Ecto neural progenitor cell (in vitro differentiated cells): ENCODE data around the gene SMARCB1.
A peak's percentile ranks its signal among the peaks of the same experiment; 100 is the strongest.
"Not testable (repeated sequence)": the region's sequence is repeated elsewhere in the genome, so short reads cannot be mapped to it uniquely, and the experiment has no call there.

Experiments used
- DNase-seq: peaks from one replicate; pipeline ENCODE4 v3.0.0-alpha.2; 2018; ENCODE audit warnings: low spot score

Gene SMARCB1

DNA sequence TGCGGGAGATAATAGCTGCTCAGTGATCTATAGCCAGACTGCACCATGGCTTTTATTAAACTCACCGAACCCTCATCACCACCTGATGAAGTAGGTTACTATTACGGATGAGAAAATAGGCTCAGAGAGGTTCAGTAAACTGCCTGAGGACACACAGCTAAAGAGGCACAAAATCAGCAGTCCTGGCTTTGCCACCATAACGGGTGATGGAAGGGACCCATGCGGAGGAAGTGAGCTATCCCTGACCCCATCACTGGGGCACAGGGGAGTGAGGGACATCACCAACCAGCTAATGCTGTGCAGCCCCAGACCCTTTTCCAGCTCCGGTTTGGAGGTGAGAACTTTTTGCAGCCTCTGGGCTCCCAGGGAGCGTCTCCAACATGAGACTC is 59.3 kb downstream of the SMARCB1 start:
- no peak for DNase-seq

DNA sequence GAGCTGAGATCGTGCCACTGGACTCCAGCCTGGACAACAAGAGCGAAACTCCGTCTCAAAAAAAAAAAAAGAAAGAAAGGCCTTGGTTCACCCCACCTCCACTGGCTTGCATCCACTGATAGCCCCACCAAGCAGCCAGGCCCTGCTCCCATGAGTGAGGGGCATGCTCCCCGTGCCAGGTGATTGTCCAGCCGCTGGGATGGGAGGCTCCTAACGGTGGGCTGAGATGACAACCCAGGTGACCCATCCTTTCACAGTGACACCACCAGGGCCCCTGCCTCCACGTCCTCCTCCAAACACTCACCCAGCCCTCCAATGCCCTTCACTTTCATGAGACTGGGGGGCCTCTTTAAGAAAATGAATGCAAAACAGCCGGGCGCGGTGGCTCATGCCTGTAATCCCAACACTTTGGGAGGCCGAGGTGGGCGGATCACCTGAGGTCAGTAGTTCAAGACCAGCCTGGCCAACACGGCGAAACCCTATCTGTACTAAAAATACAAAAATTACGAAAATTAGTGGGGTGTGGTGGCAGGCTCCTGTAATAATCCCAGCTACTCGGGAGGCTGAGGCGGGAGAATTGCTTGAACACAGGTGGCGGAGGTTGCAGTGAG is 60.6 kb downstream of the SMARCB1 start:
- no peak for DNase-seq

DNA sequence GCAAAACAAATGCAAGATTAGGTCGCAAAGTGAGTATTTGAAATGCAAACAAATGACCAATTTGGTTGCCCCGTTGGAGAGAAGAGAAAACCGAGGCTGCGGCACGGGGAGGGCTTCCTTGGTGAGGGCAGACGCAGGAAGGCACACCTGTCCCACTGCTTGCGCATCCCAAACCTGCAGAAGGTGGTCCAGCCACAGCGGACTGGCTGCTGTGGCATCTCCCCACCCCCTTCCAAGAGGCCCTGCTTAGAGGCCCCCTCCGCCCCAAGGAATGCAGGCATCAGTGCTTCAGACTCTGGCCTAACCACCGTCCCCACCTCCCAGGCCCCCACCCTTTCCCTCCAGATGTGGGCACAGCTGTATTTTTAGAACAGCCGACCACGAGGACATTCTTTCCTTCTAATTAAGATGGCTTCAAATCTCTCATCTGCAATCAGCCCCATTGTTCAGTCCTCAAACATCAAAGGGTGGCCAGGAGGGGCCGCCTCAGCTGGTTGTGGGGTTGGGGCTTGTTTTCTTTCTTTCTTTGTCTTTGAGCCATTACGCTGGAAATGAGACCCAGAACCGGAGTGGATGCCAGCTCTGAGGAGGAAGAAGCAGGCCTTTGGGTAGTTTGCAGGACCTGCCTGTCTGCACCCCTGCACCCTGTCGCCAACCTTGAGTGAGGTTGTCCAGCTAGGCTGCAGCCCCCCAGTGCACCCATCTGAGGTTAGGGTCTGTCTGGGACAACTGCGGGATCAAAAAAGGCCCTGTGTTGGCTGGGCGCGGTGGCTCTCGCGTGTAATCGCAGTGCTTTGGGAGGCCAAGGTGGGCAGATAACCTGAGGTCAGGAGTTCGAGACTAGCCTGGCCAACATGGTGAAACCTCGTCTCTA is 61.5 kb downstream of the SMARCB1 start:
- DNase-seq: no peak

DNA sequence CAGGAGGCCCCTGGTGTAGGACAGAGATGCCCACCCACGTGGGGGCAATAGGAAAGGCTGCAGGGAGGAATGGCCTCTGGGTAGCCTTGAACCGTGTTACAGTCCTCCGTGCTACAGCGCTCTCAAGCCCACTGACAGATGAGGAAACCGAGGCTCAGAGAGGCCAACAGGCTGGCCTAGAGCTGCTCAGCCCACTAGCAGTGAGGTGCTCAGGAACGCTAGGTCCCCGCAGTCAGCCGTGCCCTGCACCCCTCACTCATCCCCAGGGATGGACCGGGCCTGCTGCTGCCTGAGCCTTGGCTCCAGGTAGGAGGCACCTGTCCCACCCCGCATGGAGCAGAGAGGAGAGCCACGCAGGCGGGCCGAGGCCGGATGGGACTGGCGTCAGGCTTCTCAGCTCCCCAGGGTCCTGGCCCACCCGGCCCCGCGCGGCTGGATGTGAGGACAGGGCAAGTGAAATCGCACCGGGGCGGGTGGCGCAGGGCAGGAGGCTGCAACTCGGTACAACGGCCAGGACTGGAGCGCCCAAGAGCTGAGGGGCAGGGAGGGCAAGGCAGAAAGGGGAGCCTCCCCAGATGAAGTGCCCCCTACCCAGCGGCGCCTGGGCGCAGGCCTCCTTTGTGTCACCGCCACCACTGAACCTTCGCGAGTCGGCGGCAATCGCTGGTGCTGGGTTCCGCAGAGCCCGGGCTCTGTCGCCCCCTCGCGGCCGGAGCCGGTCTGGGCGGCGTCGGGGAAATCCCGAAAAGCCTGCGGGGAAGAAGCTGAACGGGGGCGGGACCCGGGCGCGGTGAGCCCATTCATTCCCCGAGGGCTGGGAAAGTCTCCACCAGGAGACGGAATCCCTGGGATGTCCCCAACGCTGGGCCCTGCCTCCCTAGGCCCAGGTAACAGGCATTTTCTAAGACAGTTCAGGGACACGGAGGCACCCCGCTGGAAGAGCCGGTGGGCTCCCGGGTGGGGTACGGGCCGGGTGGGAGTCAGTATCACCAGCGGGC is 62.5 kb downstream of the SMARCB1 start:
- DNase-seq: peak; percentile 96

DNA sequence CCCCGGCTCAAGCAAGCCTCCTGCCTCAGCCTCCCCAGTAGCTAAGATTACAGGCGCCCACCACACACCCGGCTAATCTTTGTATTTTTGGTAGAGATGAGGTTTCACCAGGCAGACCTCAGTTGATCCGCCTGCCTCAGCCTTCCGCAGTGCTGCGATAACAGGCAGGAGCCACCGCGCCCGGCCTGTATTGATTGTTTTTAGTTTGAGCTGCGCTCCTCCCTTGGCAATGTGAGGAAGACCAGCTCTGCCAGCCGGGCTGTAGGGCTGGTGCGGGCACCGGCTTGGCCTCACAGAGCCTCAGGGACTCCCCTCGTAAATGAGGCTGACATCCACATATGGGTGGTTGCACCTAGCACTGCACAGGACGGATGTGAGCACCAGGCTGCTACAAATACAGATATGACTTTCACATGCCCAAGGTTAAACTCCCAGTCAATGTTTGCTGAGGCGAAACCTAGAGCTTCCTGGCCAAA is 63.4 kb downstream of the SMARCB1 start:
- no peak for DNase-seq

DNA sequence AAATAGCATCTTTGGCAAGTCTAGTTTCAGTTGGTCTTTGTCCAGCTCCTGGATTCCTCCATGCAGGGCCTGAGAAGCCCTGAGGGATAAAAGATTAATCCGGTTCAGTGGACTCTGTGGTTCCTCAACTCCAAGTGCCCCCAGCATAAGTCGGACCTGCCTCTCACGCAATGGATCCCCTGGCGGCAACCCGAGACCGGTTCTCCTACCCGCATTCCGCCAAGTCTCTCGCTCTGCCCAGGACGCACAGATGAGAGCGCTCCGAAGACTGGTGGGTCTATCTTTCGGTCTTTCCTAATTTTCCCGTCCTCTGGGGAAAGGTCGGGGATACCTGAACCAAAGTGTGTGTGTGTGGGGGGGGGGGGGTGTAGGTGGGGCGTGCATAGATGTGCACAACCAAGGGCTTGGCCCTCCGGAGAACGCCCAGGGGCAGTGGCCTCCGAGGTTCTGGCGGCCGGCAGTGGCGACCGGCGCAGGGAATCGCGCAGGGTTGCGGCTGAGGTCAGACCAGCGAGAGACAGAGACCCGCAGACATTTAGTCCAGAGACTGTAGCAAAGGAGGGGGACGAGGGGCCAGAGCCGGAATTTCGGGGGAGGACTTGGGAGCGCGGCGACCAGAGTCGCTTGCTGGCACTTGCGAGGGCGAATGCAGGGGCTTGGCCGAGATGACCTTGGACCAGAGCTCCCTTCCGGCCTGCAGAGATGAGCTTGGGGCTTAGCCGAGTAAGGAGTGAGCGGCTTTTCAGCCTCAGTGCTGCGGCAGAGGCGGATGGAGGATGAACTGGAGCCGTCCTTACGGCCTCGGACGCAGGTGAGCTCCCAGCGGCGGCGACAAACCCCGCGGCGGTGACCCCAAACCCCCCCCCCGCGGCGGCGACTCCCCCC is 70.2 kb downstream of the SMARCB1 start:
- DNase-seq: peak; percentile 83

DNA sequence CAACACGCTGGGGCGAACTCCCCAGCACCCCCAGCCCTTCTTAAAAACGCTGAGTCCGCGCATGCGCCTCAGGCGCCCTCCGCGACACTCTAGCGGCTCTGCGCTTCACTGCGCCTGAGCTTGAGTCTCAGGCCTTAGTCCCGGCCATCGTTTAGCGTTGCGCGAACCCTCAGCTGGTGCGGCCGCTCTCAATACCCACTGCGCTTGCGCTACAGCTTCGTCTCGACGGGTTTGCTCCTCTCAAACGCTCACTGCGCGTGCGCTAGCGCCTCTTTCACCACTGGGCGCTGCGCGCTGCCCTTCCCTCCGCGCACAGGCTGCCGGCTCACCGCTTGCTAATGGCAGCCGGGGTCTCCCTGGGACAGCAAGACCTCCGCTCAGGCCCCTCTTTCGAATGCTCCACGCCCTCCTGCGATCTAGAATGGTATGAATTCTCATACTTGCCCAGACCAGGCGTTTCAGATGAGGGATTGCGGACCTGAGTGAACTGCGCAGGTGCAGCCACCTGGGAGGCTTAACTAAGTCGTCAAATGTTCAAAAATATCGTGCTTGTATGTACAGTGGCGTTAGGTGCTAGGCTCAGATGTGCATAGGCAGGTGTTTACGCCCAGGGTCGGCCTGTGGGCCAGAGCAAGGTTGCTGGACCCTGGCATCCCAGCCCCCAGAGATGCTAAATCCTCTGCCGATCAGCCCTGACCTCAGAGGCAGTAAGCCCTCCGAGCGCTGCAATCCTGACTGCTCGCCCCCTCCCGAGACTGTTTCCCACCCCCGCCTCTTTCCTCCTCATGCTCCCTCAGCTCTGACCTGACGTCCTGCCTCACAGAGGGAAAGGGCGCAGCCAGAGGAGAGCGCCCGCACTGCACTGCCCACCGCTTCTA is 71.1 kb downstream of the SMARCB1 start, which contains the start of gene SLC2A11:
SLC2A11 (plus strand) TSS at position 270 of the 878 bp plus-strand sequence; CDS start at position 395, 125 bp downstream.
- peak; percentile 98 for DNase-seq

DNA sequence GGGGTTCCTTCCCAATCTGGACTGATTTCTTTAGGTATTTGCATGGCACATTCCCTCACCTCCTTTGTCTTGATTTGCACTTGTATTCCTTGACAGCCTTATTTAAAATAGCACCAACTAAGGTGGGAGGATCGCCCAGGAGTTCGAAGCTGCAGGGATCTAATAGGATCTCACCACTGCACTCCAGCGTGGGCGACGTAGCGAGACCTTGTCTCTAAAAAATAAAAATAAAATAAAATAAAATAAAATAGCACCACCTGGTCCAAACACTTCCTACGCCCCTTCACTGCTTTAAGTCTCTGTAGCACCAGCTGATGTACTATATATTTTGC is 71.7 kb downstream of the SMARCB1 start:
- no peak for DNase-seq

DNA sequence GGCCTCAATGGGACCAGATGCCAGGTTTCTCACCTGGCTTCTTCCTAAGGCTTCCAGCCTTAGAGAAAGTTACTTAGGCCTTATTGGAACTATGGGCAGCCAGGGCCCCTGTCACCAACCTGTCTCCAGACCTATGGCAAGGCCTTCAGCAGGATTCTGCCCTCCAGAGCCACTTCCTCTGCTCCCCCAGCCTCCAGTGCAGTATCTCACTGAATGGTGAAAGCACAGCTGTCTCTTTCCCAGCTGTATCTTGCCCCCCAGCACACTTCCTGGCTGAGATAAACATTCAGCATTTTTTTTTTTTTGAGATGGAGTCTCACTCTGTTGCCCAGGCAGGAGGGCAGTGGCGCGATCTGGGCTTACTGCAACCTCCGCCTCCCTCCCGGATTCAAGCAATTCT is 72.4 kb downstream of the SMARCB1 start:
- DNase-seq: no peak

DNA sequence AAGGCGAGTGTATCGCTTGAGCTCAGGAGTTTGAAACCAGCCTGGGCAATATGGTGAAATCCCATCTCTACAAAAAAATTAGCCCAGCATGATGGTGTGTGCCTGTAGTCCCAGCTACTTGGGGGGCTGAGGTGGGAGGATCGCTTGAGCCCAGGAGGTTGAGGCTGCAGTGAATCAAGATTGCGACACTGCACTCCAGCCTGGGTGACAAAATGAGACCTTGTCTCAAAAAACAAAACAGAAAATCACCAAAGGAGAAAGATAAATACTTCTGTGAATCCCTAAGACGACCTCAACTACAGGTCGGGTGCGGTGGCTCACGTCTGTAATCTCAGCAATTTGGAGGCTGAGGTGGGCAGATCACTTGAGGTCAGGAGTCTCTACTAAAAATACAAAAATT is 73.4 kb downstream of the SMARCB1 start:
- not testable (repeated sequence) for DNase-seq

DNA sequence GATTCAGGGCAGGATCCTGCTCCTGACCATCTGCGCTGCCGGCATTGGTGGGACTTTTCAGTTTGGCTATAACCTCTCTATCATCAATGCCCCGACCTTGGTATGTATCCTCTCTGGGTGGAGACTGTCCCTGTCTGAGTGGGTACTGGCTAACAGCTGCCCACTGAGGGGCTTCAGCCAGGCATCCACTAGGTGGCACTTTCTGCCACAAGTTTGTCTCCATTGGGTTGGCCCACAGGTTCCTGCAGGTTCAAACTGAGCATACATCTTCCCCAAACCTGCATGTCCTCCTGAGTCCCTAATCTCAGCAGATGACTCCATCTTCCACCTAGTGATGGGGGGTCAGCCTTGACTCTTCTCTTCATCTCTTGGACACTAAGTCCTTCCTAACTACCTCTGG is 75.3 kb downstream of the SMARCB1 start:
- DNase-seq: no peak

DNA sequence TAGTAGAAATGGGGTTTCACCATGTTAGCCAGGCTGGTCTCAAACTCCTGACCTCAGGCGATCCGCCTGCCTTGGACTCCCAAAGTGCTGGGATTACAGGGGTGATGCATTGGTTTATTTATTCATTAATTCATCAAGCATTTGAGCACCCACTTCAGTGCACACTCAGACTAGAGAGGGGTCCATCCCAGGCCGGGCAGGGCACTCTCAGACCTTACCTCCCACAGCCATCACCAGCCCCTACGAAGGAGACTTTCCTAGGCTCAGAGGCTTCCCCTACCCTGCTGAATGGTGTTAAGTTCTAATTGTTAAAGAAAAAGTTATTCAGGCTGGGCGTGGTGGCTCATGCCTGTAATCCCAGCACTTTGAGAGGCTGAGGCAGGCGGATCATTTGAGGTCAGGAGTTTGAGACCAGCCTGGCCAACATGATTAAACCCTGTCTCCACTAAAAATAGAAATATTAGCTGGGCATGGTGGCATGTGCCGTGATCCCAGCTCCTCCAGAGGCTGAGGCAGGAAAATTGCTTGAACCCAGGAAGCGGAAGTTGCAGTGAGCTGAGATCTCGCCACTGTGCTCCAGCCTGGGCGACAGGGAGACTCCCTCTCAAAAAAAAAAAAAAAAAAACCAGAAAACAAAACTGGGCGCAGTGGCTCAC is 77.9 kb downstream of the SMARCB1 start:
- DNase-seq: not testable (repeated sequence)

DNA sequence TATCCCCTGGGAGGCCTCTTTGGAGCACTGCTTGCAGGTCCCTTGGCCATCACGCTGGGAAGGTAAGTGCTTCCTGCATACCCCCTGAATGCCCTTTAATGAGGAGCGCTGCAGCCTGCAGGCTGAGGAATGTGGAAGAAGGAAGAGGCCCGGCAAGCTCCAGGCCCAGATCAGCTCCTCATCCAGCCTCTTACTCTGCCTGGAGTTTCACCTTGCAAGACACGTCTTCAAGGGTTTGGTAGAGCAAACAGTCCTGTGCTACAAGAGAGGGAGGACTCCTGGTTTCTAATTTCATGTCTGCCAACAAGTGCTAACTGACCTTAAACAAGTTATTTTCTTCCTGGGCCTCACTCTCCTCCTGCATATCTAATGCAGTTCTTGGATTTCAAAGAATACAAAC is 81.8 kb downstream of the SMARCB1 start:
- no peak for DNase-seq

DNA sequence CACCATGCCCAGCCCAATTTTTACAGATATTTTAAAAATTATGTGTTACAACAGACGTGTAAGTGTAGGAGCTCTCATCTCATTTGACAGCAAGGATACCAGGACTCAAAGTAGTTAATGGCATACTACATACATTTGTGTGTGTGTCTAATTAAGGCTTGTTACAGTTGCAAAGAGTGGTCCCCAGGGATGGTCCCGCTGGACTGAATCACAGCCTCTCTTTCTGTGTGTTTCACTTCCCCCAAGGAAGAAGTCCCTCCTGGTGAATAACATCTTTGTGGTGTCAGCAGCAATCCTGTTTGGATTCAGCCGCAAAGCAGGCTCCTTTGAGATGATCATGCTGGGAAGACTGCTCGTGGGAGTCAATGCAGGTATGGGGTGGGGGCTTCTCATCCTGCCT is 88.1 kb downstream of the SMARCB1 start:
- DNase-seq: no peak

DNA sequence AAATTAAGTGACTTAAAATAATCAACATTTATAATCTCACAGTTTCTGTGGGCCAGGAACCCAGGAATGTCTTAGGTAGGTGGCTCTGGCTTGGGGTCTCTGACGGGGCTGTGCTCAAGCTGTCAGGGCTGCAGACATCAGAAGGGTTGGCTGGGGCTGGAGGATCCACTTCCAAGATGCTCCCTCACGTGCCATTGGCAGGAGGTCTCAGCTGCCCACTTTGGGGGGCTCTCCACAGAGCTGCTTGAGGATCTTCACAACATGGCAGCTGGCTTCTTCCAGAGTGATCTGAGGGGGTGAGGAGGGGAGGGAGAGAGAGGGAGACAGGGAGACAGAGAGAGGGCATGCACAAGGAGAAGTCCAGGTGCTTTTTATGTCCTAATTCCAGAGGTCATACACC is 89.0 kb downstream of the SMARCB1 start:
- DNase-seq: no peak

DNA sequence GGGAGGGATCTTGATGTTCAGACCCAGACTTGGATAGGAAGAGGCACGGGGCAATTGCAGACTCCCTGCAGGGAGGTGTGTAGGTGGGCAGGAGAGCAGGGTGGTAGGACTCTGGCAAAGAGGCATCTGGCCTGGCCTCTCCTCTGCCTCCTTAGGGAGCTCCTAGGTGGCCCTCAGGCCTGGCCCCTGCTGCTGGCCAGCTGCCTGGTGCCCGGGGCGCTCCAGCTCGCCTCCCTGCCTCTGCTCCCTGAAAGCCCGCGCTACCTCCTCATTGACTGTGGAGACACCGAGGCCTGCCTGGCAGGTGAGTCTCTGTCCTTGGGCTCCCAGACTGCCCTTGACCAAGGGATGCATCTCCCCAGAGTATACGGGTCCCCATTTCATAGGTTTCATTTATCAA is 90.8 kb downstream of the SMARCB1 start:
- DNase-seq: no peak

DNA sequence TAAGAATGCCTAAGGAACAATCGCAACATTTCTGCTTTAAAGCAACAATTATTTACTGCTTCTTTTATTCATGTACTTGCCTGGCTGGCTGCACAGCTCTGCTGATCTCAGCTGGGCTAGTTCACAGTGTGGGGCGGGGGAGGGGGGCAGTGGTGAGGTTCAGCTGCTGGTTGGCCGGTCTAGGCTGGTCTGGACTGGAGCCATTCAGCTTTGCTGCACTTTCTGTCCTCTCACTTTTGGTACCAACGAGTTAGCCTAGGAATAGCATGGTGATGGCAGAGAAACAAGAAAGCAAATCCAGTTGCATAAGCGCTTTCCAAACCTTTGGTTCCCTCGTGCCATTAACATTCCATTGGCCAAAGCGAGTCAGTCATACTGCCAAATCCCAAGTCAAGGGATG is 91.5 kb downstream of the SMARCB1 start:
- DNase-seq: no peak

DNA sequence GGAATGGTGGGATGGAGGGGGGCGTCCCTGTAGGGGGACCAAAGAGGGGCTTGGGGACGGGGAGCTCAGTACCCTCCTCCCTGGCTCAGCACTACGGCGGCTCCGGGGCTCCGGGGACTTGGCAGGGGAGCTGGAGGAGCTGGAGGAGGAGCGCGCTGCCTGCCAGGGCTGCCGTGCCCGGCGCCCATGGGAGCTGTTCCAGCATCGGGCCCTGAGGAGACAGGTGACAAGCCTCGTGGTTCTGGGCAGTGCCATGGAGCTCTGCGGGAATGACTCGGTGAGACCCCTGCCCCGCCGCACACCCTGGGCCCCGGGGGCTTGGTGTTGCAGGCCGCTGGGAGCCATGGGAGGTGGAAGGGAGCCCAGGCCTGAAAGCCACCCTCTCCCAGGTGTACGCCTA is 95.6 kb downstream of the SMARCB1 start:
- DNase-seq: no peak

DNA sequence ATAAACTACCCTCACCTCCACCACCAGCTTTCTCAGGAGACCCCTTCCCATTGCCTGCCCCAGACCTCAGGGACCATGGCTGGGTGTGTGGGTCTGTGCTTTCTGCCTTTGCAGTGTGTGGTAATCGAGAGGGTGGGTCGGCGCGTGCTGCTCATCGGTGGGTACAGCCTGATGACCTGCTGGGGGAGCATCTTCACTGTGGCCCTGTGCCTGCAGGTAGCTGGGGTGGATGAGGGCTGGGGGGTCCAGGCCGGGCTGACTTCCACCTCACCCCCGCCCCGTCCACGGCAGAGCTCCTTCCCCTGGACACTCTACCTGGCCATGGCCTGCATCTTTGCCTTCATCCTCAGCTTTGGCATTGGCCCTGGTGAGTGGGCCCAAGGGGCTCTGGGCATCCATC is 96.9 kb downstream of the SMARCB1 start:
- DNase-seq: no peak

DNA sequence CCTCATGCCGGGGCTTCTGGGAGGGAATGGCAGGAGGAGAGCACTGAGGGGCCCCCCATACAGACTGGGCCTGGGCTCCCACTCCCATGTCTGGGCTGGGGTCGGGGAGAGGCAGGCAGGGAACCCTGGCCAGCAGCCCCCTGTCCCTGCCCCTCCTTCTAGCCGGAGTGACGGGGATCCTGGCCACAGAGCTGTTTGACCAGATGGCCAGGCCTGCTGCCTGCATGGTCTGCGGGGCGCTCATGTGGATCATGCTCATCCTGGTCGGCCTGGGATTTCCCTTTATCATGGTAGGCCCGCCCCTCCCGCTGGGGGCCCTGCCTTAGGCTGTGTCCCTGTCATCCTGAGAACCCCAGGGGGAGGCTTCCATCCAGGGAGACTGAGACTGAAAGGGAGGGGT is 97.4 kb downstream of the SMARCB1 start:
- DNase-seq: no peak
